RPMI7951 (cell line): ENCODE results near the gene MLXIPL. TPM values are rescaled to one million over a fixed set of nuclear protein-coding genes. Genes with fewer than 3 reads are reported as not detected.
"Not testable (repeated sequence)": the region's sequence is repeated elsewhere in the genome, so short reads cannot be mapped to it uniquely, and the experiment has no call there.

Experiments used
- DNase-seq: peaks from one replicate; pipeline ENCODE4 v3.0.0-alpha.2; 2012; ENCODE audit warnings: low read depth
- total RNA-seq: library from RNA; depleted of rRNA; stranded (reverse); fragments of >200 nt; shearing (Covaris generic); gene quantifications from 2 replicates; pipeline ENCODE4 v1.2.3, GENCODE V29; 2014

Gene MLXIPL
- total RNA-seq, 1 experiment from 2014 or later: not detected

GRCh38 chr7:73614937-73615336, 9.4 kb downstream of the MLXIPL start:
- DNase-seq: not testable (repeated sequence)

GRCh38 chr7:73613954-73614735, 10.2 kb downstream of the MLXIPL start:
- peak; percentile 46 for DNase-seq

GRCh38 chr7:73612598-73613269, 11.6 kb downstream of the MLXIPL start:
- peak; percentile 80 for DNase-seq

GRCh38 chr7:73611017-73611555, 13.2 kb downstream of the MLXIPL start:
- no peak for DNase-seq

- no peak for DNase-seq
Observed at GRCh38 chr7:73610105-73610504, 14.2 kb downstream of the MLXIPL start.

- DNase-seq: not testable (repeated sequence)
Observed at GRCh38 chr7:73607692-73607983, 16.7 kb downstream of the MLXIPL start.

- DNase-seq: peak; percentile 37
Observed at GRCh38 chr7:73606801-73607691, 17.3 kb downstream of the MLXIPL start.

GRCh38 chr7:73605601-73606220, 18.6 kb downstream of the MLXIPL start:
- DNase-seq: no peak

GRCh38 chr7:73602721-73603651, 21.3 kb downstream of the MLXIPL start:
- DNase-seq: peak; percentile 71

GRCh38 chr7:73599916-73600315, 24.4 kb downstream of the MLXIPL start:
- no peak for DNase-seq

- no peak for DNase-seq
Observed at GRCh38 chr7:73599151-73599882, 25.0 kb downstream of the MLXIPL start.

- DNase-seq: no peak
Observed at GRCh38 chr7:73597978-73598782, 26.1 kb downstream of the MLXIPL start.

GRCh38 chr7:73596191-73597065, 27.9 kb downstream of the MLXIPL start:
- no peak for DNase-seq

- no peak for DNase-seq
Observed at GRCh38 chr7:73595358-73595757, 29.0 kb downstream of the MLXIPL start.

GRCh38 chr7:73593207-73594045, 30.9 kb downstream of the MLXIPL start:
- DNase-seq: no peak

GRCh38 chr7:73586911-73587310, 37.4 kb downstream of the MLXIPL start:
- no peak for DNase-seq

GRCh38 chr7:73585196-73585595, 39.1 kb downstream of the MLXIPL start:
- DNase-seq: no peak
